ENCODE results near the gene SEMA6D.

The SEMA6D gene

DNA sequence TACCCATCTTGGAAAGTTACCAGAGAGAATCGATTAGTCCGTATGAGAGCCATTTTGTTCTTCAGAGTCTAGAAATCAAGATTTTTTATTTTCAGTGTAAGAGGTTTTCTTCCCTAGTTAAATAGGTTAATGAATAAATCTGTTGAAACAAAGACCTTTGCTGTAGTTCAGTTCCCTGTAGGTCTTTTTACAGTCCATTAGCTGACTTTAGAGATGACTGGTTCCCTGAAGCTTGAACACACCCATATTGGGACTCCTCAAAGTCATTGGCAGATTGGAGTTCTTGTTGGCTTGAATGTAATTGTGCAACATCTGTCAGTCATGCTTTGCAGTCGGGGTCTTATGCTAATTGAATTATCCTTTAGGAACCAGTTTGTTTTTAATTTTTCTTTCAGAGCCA, 45.3 kb downstream of the SEMA6D start:
- TF ChIP-seq, protein P1, sequence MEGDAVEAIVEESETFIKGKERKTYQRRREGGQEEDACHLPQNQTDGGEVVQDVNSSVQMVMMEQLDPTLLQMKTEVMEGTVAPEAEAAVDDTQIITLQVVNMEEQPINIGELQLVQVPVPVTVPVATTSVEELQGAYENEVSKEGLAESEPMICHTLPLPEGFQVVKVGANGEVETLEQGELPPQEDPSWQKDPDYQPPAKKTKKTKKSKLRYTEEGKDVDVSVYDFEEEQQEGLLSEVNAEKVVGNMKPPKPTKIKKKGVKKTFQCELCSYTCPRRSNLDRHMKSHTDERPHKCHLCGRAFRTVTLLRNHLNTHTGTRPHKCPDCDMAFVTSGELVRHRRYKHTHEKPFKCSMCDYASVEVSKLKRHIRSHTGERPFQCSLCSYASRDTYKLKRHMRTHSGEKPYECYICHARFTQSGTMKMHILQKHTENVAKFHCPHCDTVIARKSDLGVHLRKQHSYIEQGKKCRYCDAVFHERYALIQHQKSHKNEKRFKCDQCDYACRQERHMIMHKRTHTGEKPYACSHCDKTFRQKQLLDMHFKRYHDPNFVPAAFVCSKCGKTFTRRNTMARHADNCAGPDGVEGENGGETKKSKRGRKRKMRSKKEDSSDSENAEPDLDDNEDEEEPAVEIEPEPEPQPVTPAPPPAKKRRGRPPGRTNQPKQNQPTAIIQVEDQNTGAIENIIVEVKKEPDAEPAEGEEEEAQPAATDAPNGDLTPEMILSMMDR (IDR thresholded peaks at IDR 0.05; ENCODE audit: insufficient read depth, missing control alignments): no peak
- DNase-seq (ENCODE audit: insufficient read length, low spot score) (no peak), FAIRE-seq (no peak)

DNA sequence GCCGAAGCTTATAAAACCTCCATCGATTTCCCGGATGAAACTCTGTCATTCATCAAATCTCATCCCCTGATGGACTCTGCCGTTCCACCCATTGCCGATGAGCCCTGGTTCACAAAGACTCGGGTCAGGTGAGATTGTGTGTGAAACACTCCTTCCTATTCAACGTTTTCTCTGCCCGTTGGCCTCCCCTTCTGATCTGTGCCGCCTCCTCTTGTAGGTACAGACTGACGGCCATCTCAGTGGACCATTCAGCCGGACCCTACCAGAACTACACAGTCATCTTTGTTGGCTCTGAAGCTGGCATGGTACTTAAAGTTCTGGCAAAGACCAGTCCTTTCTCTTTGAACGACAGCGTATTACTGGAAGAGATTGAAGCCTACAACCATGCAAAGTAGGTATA, 47.4 kb downstream of the SEMA6D start:
- DNase-seq (ENCODE audit: insufficient read length, low spot score): no peak
- FAIRE-seq: no peak
- TF ChIP-seq, protein P1 (IDR thresholded peaks at IDR 0.05; ENCODE audit: insufficient read depth, missing control alignments): no peak

DNA sequence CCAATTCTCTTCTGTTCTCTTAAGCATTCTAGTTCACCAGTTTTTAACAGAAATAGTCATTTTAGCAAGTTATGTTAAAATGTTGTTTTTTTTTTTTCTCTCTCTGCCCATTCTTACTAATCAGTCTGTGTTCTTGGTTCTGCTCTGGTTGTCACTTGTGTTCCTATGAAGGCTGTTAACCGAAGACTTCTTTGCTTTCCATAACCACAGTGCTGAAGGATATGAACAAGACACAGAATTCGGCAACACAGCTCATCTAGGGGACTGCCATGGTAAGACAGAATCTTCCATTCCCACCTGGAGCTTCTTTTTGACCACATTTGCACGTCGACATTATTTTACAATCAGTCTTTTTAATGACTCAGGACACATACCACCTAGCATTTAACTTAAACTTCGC, 49.1 kb downstream of the SEMA6D start:
- TF ChIP-seq, protein P1 (IDR thresholded peaks at IDR 0.05; ENCODE audit: insufficient read depth, missing control alignments): no peak
- no peak for FAIRE-seq
- DNase-seq (ENCODE audit: insufficient read length, low spot score): no peak

DNA sequence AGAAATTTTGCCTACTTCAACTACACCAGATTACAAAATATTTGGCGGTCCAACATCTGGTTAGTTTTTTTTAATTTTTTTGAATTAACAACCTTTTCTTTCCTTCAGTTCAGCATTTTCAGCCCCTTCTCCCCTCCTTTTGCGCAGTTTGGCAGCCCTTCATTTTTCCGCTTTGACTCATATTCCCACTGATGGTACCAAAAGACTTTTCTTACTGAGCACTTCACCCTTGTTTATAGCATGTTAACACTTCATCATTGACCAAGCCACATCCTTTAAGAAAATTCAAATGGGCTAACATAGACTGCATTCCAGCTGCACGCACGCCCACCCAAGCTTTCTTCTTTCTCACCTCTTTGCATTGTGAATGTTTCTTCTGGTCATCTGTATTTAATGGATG, 49.7 kb downstream of the SEMA6D start:
- FAIRE-seq: no peak
- TF ChIP-seq, protein P1 (IDR thresholded peaks at IDR 0.05; ENCODE audit: insufficient read depth, missing control alignments): no peak
- no peak for DNase-seq (ENCODE audit: insufficient read length, low spot score)

DNA sequence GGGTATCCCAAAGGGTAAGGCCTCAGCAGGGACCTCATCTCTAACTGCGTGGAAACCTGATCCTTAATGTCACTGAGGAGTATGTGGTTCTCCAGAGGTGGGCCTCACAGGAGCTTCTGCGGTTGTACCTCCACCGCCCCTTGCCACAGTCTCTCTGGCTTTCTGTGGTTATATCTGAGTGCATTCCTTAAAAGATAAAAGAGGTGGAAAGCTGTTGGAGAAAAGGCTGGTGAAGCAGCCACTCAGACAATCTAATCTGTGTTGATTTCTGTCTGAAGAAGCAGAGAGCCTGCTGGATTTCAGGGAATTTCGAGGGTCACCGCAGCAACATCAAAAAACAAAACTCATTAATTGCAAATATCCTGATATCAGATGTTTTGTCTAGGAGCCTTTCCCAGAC, 51.4 kb downstream of the SEMA6D start:
- no peak for FAIRE-seq
- TF ChIP-seq, protein P1 (IDR thresholded peaks at IDR 0.05; ENCODE audit: insufficient read depth, missing control alignments): no peak
- DNase-seq (ENCODE audit: insufficient read length, low spot score): no peak

DNA sequence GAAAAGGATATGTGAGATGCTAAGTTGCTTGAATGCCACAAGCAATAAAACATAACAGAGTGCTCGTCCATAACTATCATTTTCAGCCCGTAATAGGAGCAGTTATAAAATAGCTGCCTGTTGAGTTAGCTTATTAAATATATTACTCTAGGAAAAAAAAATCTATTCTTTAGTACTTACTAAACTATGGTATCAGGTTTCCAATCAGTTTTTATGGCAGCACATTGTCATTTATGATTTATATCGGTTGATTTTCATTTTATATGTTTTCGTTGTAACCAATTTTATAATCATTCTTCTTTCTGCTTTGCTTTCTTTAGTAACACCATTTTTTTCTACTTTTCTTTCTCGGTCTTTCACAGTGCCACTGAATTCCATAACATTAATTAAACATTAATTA, 51.9 kb downstream of the SEMA6D start:
- TF ChIP-seq, protein P1 (IDR thresholded peaks at IDR 0.05; ENCODE audit: insufficient read depth, missing control alignments): no peak
- FAIRE-seq: no peak
- no peak for DNase-seq (ENCODE audit: insufficient read length, low spot score)

DNA sequence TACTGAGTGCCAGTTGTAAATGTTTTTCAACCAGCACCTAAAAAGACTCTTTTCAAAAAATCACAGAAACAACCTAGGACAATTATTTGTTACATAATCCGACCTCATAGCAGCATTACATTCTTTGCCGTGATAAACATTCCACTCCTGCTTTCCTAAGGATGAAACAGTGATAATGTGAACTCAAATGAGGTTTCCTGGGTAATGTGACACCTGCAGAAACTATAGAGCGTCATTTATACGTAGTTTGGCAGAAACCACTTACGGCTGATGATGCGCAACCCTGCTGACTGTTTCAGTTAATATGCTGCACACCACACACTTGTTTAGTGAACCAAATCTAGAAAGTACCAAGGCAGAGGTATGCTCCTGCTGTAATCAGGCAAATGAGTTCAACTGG, 55.8 kb downstream of the SEMA6D start:
- no peak for DNase-seq (ENCODE audit: insufficient read length, low spot score)
- FAIRE-seq: no peak
- TF ChIP-seq, protein P1 (IDR thresholded peaks at IDR 0.05; ENCODE audit: insufficient read depth, missing control alignments): no peak

All from D721Med (cell line).